ENCODE data around the gene LTBP3. TPM values are rescaled to one million over a fixed set of nuclear protein-coding genes. Genes with fewer than 3 reads are reported as not detected.

The LTBP3 gene
- total and polyA plus RNA-seq, 2 of the 13 experiments (the other 11 are each of a cell fraction or from before 2014, with no cell fraction given), result 12.2 to 68.1 TPM

GRCh38 chr11:65559951-65560537 is 1.9 kb upstream of the LTBP3 start (continued):
- no peak for TF ChIP-seq ZNF598 (CRISPR knock-in tag; IDR thresholded peaks at IDR 0.05; ENCODE audit: borderline replicate concordance)
- TF ChIP-seq NR2F6 (IDR thresholded peaks at IDR 0.05), result no peak
- TF ChIP-seq NR2F6 (CRISPR knock-in tag; IDR thresholded peaks at IDR 0.05), result 0 out of 2 replicates have a peak, but pooled peaks have one; percentile 24
- peak; percentile 1; the same call in 1 of the 2 replicates for TF ChIP-seq KDM2A (CRISPR knock-in tag; IDR thresholded peaks at IDR 0.05; ENCODE audit: borderline replicate concordance, low read depth)
- peak; percentile 36; the same call in 1 of the 2 replicates for TF ChIP-seq SAP130 (CRISPR knock-in tag; IDR thresholded peaks at IDR 0.05; ENCODE audit: low read depth)
- TF ChIP-seq ZNF468 (CRISPR knock-in tag; IDR thresholded peaks at IDR 0.05), result no peak
- TF ChIP-seq ZNF350 (CRISPR knock-in tag; IDR thresholded peaks at IDR 0.05; ENCODE audit: borderline replicate concordance, low read depth), result 0 out of 2 replicates have a peak, but pooled peaks have one; percentile 34
- peak; percentile 28; the same call in 1 of the 2 replicates for TF ChIP-seq ETV5 (CRISPR knock-in tag; IDR thresholded peaks at IDR 0.05; ENCODE audit: borderline replicate concordance)
- no peak for TF ChIP-seq GPN1 (CRISPR knock-in tag; IDR thresholded peaks at IDR 0.05; ENCODE audit: borderline replicate concordance)
- no peak for TF ChIP-seq FOXA1 (IDR thresholded peaks at IDR 0.05)
- TF ChIP-seq FOXA1 (CRISPR knock-in tag; IDR thresholded peaks at IDR 0.05), result no peak
- 0 out of 2 replicates have a peak, but pooled peaks have one; percentile 12 for TF ChIP-seq MXD3 (CRISPR knock-in tag; IDR thresholded peaks at IDR 0.05)
- no peak for TF ChIP-seq ZNF891 (CRISPR knock-in tag; IDR thresholded peaks at IDR 0.05)
- no peak for TF ChIP-seq ATF3 (CRISPR knock-in tag; IDR thresholded peaks at IDR 0.05)
- TF ChIP-seq ATF4 (CRISPR knock-in tag; IDR thresholded peaks at IDR 0.05), result no peak
- TF ChIP-seq ZNF280D (CRISPR knock-in tag; IDR thresholded peaks at IDR 0.05), result peak; percentile 38; the same call in 1 of the 2 replicates
- no peak for TF ChIP-seq ZSCAN12 (CRISPR knock-in tag; IDR thresholded peaks at IDR 0.05)
- no peak for TF ChIP-seq ZBTB49 (CRISPR knock-in tag; IDR thresholded peaks at IDR 0.05; ENCODE audit: borderline replicate concordance)
- TF ChIP-seq ZNF274 (CRISPR knock-in tag; IDR thresholded peaks at IDR 0.05), result no peak
- peak; percentile 12; the same call in 1 of the 2 replicates for TF ChIP-seq THAP9 (CRISPR knock-in tag; IDR thresholded peaks at IDR 0.05; ENCODE audit: borderline replicate concordance)
